SW 1271 (cell line): ENCODE measurements around the gene SCEL.
"Not testable (repeated sequence)": the region's sequence is repeated elsewhere in the genome, so short reads cannot be mapped to it uniquely, and the experiment has no call there.

Source experiments
- DNase-seq, 2 experiments: peaks; one replicate each; lab custom pipeline; 2025; lab: John Stamatoyannopoulos, UW

Gene SCEL

GRCh38 chr13:77555246-77555645 is 19.7 kb downstream of the SCEL start:
- no peak for DNase-seq

DNA sequence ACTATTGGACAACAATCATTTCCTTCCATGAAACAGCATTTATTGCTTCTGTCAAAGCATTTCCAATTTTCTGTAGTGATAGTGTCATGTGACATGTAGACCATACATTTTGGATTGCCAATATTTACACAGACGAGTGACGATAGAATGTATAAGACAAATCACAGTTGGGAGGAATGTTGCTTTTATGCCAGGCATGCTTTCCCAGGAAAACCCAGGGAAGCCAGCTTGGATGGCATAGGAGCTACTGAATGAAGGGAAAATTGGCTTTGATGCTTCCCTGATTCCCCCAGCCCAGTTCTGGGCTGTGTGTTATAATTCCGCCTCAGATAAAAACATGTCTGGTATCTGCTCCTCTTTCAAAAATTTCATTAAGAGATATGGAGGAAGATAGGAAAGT is 22.5 kb downstream of the SCEL start:
- DNase-seq: no peak

- no peak for DNase-seq
Measured at GRCh38 chr13:77563111-77563510, 27.6 kb downstream of the SCEL start.

GRCh38 chr13:77565635-77566034 is 30.1 kb downstream of the SCEL start:
- DNase-seq: peak in 1 of 2 experiments; percentile 33

- DNase-seq: no peak
Measured at GRCh38 chr13:77571956-77572355, 36.5 kb downstream of the SCEL start.

DNA sequence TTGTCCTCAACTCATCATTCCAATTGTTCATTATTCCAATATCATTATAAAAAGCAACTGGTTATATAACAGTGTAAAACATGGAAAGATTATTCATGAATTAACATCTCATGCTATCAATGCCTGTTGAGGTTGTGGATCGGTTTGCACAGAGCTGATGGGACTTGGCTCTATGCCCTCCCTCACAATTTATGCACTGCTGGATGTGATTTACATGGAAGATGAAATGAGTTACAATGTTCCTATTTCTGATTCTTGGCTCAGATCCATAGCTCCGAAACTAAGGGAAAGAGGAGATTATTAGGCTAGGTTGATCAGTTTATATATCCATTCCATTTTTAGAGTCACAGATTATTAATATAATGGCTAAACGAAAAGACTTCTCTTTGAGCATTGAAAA is 38.6 kb downstream of the SCEL start:
- DNase-seq: no peak

- DNase-seq: no peak
Measured at GRCh38 chr13:77579959-77580358, 44.5 kb downstream of the SCEL start.

DNA sequence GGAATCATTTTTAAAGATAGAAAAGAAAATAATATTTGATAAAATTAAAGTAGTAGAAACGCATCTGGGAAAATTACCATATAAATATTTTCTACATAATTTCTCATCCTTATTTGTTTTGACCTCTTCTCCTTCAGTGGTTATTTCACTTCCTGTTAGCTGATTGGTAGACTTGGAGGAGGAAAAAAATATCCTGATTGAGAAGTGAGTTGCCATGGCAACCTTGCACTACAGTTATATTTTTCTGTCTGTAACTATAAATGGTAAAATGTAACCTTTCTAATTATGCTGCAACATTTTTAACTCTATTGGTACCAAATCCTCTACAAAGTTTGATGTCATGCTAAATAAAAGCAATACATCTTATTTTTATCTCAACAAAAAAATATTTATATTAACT is 45.2 kb downstream of the SCEL start:
- no peak for DNase-seq

DNA sequence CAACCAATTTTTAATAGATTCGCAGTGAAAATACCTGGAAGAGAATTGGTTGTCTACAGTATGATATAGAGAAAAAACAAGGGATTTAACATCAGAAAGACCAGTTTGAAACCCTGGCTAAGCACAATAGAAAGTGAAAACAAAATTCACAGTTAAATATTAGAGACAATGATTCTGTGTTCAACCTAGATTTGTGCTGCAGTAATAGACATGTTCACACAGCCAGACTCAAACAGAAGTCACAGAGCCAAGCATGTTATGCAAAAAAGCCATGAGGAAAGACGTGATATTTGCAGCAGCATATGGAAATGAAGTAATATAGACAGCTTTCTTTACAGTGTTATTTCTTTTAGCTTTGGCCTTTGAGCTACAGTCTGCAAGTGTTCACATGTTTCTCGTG is 48.1 kb downstream of the SCEL start:
- no peak for DNase-seq

GRCh38 chr13:77584106-77584505 is 48.6 kb downstream of the SCEL start:
- DNase-seq: no peak

DNA sequence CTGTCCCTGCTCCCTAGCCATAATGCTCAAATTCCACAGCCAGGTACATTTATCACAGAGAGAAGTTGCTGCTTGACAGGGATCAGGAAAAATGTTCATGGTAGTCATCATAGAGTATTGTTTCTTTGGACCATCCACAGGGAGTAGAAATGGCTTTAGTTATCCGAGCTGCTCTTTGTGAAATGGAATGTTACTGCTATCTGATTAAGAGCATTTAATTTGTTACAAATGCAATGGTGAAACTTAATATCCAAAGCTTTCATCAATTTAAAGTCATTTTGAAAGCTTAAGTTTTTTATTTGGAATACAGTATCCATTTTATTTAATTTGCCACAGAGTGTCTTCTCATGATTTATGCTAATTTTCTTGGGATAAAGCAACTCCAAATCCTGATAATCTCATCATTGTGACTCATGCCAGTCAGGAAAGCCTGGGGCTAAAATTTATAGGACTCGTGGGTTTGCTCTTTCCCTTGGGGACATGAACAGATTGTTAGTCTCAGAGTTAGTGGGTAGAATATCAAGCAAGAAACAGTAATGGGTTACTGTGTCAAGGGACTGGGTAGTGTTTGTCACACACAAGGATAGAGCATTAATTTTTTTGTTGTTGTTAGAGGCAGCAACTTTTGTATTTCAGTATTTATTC is 59.8 kb downstream of the SCEL start:
- DNase-seq: no peak

DNA sequence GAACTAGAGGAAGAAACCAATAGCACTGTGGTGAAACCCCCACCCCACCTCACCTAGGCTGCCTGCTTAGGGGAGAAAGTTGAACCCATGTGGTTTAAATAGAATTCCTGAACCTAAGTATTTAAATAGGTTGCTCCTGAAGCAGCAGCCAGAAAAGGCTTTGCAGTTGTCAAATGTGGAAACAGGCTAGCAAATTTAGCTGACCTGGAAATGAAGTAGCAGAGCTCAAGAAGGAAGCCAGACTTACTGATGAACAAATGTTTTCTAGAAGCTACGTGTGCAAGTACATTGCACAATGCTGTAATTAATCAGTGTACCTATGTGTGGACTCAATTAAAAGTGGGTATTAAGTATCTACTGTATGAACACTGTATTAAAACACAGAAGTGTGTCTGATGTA is 61.3 kb downstream of the SCEL start:
- no peak for DNase-seq

GRCh38 chr13:77599351-77599750 is 63.8 kb downstream of the SCEL start:
- no peak for DNase-seq

DNA sequence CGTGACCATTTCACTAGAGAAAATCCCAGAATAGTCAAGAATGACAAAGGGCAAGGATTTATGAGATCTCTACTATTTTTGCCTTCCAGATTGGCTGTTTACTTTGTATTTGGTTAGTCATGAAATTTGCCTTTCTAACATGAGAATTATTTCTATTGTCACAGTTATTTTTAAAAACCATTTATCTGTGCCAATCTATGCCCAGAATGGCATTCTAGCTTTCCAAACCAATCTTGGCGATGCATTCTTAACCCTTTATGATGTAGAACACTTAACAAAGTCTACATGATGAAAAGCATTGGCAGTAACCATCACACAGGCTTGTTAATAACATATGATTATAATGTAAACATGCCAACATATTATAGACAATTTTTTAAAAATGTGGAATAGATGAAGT is 65.2 kb downstream of the SCEL start:
- DNase-seq: no peak

- DNase-seq: no peak
Measured at GRCh38 chr13:77611068-77611467, 75.6 kb downstream of the SCEL start.

- DNase-seq: no peak
Measured at GRCh38 chr13:77616027-77616426, 80.5 kb downstream of the SCEL start.

DNA sequence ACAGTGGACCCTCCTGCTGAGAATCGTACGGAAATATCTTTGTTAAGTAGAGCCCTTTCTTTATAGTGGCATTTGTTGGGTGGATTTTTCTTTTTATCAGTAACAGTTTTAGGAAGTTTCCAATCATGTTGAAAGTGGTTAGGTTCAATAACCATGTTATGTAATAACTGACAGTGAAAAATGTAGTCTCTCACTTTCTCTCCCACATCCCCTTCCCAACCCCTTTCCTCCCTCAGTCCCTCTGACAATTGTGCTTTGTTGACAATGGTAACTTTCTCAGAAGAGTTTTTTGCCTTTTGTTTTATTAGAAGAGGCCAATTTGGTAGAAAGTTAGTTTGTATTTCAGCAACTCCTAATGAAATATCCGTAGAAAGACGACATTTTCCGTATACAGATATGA is 84.1 kb downstream of the SCEL start:
- no peak for DNase-seq

DNA sequence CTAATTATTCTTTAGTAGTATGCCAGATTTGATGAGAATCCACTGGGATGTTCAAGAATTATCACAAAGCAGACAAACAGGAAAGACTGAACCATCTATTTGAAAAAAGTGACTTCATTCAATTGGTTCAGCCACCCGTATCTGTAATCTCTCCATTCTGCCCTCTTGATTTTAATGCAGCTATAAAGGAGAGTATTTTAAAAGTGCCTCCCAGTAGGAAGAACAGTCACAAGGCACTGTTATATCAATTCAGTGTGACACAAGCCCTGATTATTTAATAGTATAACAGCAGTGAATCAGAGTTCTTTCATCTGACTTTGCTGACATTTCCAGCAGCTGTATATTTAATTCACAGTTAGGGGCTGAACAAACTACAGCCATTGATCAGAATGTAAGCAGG is 84.6 kb downstream of the SCEL start:
- no peak for DNase-seq

GRCh38 chr13:77623806-77624205 is 88.3 kb downstream of the SCEL start:
- DNase-seq: no peak

GRCh38 chr13:77628170-77628569 is 92.7 kb downstream of the SCEL start:
- DNase-seq: no peak

- no peak for DNase-seq
Measured at GRCh38 chr13:77637588-77637987, 102.1 kb downstream of the SCEL start.

GRCh38 chr13:77650409-77650808 is 114.9 kb downstream of the SCEL start:
- DNase-seq: no peak

DNA sequence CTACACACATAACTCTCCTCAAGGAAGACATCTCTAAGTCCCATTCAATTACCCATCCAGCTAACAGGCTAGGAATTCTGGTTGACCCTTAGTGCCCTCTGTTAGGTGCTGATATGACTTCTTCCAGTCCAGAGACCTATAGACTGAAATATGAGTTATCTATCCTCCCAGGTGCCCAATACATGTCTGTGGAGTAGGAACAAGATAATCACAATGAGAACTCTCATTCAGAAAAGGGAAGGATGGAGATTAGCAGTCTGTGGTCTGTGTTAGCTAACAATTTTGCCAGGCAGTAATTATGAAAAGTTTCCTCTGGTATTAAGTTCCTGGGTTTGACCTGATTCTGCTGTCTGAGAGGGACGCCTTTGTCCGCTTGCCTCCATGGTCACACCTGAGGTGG is 117.8 kb downstream of the SCEL start:
- no peak for DNase-seq

- not testable (repeated sequence) for DNase-seq
Measured at GRCh38 chr13:77660016-77660415, 124.5 kb downstream of the SCEL start.

- DNase-seq: no peak
Measured at GRCh38 chr13:77660841-77661250, 125.3 kb downstream of the SCEL start.
